ENCODE results near the gene DIAPH2. TPM values are rescaled to one million over a fixed set of nuclear protein-coding genes. Genes with fewer than 3 reads are reported as not detected.

Gene DIAPH2
- total RNA-seq, 1 donor from 2014 or later: 20.5 TPM

DNA sequence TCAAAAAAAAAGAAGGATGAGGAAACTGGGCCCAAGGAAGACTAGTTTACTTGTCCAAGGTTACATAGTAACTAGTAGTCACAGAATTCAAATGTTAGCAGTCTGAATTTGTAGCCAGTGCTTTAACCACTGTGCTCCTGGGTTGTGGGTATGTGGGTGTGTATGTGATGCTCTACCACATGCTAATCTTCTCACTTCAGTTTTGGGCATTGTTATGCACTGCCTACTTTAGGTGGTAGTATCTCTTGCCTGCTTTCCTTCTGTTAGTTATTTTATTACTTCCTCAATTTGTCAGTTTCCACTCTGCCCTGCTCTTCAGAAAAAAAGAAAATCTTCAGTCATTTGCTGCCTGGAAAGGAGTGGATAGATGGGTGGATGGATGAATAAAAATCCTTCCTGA, 418.3 kb downstream of the DIAPH2 start:
- Mint-ChIP-seq H3K27me3 (no peaks in the 10 kb centered on the region), H3K9me3 (no peaks in the 10 kb centered on the region), H3K4me3 (no peak overlapping the region), H3K4me1 (peaks cover 8% of the 10 kb centered on the region), H3K27ac (no peak overlapping the region), H3K36me3 (ENCODE audit: low read depth) (peaks cover 11% of the 10 kb centered on the region)
- DNase-seq: no peak
- ChIA-PET CTCF (no interaction called here), POLR2A (no interaction called here)
- TF ChIP-seq, protein P1, sequence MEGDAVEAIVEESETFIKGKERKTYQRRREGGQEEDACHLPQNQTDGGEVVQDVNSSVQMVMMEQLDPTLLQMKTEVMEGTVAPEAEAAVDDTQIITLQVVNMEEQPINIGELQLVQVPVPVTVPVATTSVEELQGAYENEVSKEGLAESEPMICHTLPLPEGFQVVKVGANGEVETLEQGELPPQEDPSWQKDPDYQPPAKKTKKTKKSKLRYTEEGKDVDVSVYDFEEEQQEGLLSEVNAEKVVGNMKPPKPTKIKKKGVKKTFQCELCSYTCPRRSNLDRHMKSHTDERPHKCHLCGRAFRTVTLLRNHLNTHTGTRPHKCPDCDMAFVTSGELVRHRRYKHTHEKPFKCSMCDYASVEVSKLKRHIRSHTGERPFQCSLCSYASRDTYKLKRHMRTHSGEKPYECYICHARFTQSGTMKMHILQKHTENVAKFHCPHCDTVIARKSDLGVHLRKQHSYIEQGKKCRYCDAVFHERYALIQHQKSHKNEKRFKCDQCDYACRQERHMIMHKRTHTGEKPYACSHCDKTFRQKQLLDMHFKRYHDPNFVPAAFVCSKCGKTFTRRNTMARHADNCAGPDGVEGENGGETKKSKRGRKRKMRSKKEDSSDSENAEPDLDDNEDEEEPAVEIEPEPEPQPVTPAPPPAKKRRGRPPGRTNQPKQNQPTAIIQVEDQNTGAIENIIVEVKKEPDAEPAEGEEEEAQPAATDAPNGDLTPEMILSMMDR (IDR thresholded peaks at IDR 0.05): no peak
- ATAC-seq (ENCODE audit: low read depth): no peak
- intact Hi-C loops (cut with micrococcal nuclease): no loop called here

DNA sequence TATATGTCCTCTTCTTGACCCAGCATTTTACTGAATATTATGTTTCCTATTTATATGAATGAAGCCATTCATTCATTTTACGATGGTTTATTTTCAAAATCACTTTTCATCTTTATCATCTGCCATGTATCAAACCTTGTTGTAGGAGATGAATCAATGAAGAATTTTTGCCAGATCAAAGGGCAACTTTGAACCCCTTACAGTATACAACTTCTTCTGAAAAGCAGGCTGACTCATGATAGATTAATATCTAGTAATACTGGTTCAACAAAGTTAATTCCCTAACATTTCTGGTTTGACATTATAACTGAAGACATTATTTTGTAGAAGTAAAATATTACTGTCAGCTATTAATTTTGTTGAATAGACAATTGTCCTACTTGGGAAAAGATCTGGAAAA, 425.1 kb downstream of the DIAPH2 start:
- ChIA-PET CTCF (no interaction called here), POLR2A (no interaction called here)
- no peak overlapping the region for H3K4me3 Mint-ChIP-seq
- DNase-seq (no peak), ATAC-seq (ENCODE audit: low read depth) (no peak)
- H3K27ac Mint-ChIP-seq: no peak overlapping the region
- H3K4me1 Mint-ChIP-seq: no peaks in the 10 kb centered on the region
- intact Hi-C loops (cut with micrococcal nuclease): no loop called here
- peaks cover 2% of the 10 kb centered on the region for H3K36me3 Mint-ChIP-seq (ENCODE audit: low read depth)
- TF ChIP-seq, protein P1 (IDR thresholded peaks at IDR 0.05): no peak
- H3K27me3 Mint-ChIP-seq: no peaks in the 10 kb centered on the region
- no peaks in the 10 kb centered on the region for H3K9me3 Mint-ChIP-seq

DNA sequence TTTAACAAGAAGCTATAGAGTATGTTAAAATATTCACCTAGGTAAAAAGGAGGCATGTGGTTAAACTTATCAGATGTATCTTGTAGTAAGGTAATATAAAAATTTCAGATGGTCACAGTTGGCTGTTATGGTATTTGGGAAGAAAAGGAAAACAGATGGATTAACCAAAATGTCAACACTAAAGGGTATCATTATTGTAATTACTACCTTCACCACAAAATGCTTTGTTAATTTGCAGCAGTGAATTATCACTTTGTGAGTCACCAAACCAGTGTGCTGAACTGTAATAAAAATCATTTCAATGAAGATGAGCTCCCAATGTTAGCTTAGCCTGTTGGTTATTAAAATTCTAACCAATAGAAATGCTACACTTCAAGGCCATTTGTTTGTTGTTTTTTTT, 432.9 kb downstream of the DIAPH2 start:
- no peaks in the 10 kb centered on the region for H3K27me3 Mint-ChIP-seq
- ChIA-PET CTCF (no interaction called here), POLR2A (no interaction called here)
- ATAC-seq (ENCODE audit: low read depth) (no peak), DNase-seq (no peak)
- peaks cover 16% of the 10 kb centered on the region for H3K36me3 Mint-ChIP-seq (ENCODE audit: low read depth)
- TF ChIP-seq, protein P1 (IDR thresholded peaks at IDR 0.05): no peak
- no peaks in the 10 kb centered on the region for H3K9me3 Mint-ChIP-seq
- H3K4me1 Mint-ChIP-seq: no peaks in the 10 kb centered on the region
- intact Hi-C loops (cut with micrococcal nuclease): no loop called here
- no peak overlapping the region for H3K4me3 Mint-ChIP-seq
- H3K27ac Mint-ChIP-seq: no peak overlapping the region

DNA sequence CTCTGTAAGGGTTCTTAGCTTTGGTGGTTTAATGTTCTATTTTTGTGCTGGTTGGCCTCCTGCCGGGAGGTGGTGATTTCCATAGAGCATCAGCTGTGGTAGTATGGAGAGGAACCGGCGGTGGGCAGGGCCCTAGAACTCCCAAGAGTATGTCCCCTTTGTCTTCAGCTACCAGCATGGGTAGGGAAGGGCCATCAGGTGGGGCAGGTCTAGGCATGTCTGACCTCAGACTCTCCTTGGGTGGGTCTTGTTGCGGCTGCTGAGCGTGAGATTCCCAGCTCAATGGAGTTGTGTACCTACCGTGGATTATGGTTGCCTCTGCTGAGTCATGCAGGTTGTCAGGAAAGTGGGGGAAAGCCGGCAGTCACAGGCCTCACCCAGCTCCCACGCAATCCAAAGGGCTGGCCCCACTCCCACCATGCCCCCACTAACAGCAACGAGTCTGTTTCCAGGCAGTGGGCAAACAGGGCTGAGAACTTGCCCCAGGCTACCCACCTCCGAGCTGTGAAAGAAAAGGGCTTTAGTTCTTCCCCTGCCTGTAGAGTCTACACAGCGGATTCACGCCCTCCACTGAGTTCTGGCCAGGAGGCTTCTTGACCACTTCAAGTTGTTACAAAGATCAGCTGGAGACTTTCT, 434.9 kb downstream of the DIAPH2 start:
- ChIA-PET CTCF (no interaction called here), POLR2A (no interaction called here)
- intact Hi-C loops (cut with micrococcal nuclease): no loop called here
- no peak overlapping the region for H3K4me3 Mint-ChIP-seq
- ATAC-seq (ENCODE audit: low read depth) (no peak), DNase-seq (no peak)
- TF ChIP-seq, protein P1 (IDR thresholded peaks at IDR 0.05): no peak
- H3K4me1 Mint-ChIP-seq: no peaks in the 10 kb centered on the region
- H3K27me3 Mint-ChIP-seq: no peaks in the 10 kb centered on the region
- H3K27ac Mint-ChIP-seq: no peak overlapping the region
- H3K36me3 Mint-ChIP-seq (ENCODE audit: low read depth): peaks cover 16% of the 10 kb centered on the region
- no peaks in the 10 kb centered on the region for H3K9me3 Mint-ChIP-seq

DNA sequence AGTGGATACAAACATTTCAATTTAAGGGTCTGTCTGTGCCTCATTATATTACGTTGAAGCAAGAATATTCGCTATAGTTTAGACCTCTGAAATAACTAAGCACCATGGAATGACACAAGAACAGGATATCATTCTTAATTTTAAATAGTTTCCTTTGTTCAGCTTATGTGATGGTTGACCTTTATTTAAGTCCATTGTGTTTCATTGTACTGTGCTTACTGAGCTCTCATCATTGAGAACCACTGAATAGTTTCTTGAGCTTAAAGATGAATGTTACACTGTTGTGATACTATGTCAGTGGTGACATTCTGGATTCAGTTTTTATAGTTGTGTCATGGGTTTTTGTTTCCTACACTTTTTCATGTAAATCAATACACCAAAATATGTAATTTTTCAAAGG, 438.4 kb downstream of the DIAPH2 start:
- ATAC-seq (ENCODE audit: low read depth) (no peak), DNase-seq (no peak)
- ChIA-PET CTCF (no interaction called here), POLR2A (no interaction called here)
- H3K9me3 Mint-ChIP-seq: no peaks in the 10 kb centered on the region
- intact Hi-C loops (cut with micrococcal nuclease): no loop called here
- H3K4me3 Mint-ChIP-seq: no peak overlapping the region
- no peaks in the 10 kb centered on the region for H3K4me1 Mint-ChIP-seq
- no peaks in the 10 kb centered on the region for H3K27me3 Mint-ChIP-seq
- no peak overlapping the region for H3K27ac Mint-ChIP-seq
- H3K36me3 Mint-ChIP-seq (ENCODE audit: low read depth): peaks cover 13% of the 10 kb centered on the region
- TF ChIP-seq, protein P1 (IDR thresholded peaks at IDR 0.05): no peak

All from activated B cell treated with CpG ODN at 0.5 μM for 24 hours (primary cell).